GM12878 (cell line): ENCODE measurements around the gene SMU1. TPM values are rescaled to one million over a fixed set of nuclear protein-coding genes. Genes with fewer than 3 reads are reported as not detected.
A peak's percentile ranks its signal among the peaks of the same experiment; 100 is the strongest.

ENCODE experiments used
- ATAC-seq: fragments of 200-7000 bp; cut with Tn5 transposase; 3 replicates; pipeline ENCODE4 v1.9.1; 2020; ENCODE audit warnings: mild to moderate bottlenecking, moderate library complexity
- BruUV-seq: library from RNA; stranded (reverse); fragments of 400-500 nt; replicated peaks from 2 replicates; lab custom pipeline; 2021; lab: Mats Ljungman, UMichigan
- CTCF ChIA-PET: fragments of 300-600 bp; sonication (Branson Sonifier 250); formaldehyde crosslinking; extraction: SDS; loops from one replicate; lab custom pipeline; 2021; ENCODE audit warnings: inconsistent platforms; lab: Yijun Ruan, JAX
- POLR2A ChIA-PET: fragments of 350-600 bp; formaldehyde crosslinking; extraction: SDS; loops from one replicate; lab custom pipeline; 2021; ENCODE audit warnings: inconsistent platforms; lab: Charles Lee
- RAD21 ChIA-PET: fragments of 300-600 bp; sonication (Branson Sonifier 250); formaldehyde crosslinking; loops from one replicate; lab custom pipeline; 2023; ENCODE audit warnings: antibody characterized with exemption; ENCODE audit not compliant: unreplicated experiment; lab: Charles Lee
- SMC1A ChIA-PET: fragments of 300-600 bp; sonication (Branson Sonifier 250); formaldehyde crosslinking; loops from one replicate; lab custom pipeline; 2023; ENCODE audit not compliant: unreplicated experiment, uncharacterized antibody; lab: Charles Lee
- DNase-seq: peaks from one replicate; pipeline ENCODE4 v3.0.0-alpha.2; 2011; ENCODE audit warnings: low read depth, low spot score
- FAIRE-seq: peaks from 3 replicates; lab custom pipeline; 2011; peaks lifted over from hg19 to GRCh38; lab: Jason Lieb, UNC
- H2AFZ ChIP-seq: 2 replicates; pipeline ENCODE4 v1.6.0; 2011; ENCODE audit warnings: low read depth, low read length, control low read depth; ENCODE audit not compliant: control insufficient read depth
- H3K27ac ChIP-seq: 2 replicates; pipeline ENCODE4 v1.5.1; 2011; ENCODE audit warnings: control low read depth; ENCODE audit not compliant: control insufficient read depth, insufficient read depth
- H3K27me3 ChIP-seq, 2 experiments: replicated peaks in 1 of 2; 2 replicates each; pipeline versions ENCODE4 v1.6.0 to v1.6.1; 2011; ENCODE audit warnings: low read length in 1 of 2; ENCODE audit not compliant: control insufficient read depth in 2 of 2, insufficient read depth in 2 of 2
- H3K36me3 ChIP-seq, 2 experiments: 2 replicates each; pipeline ENCODE4 v1.5.1; 2011; ENCODE audit warnings: low read length in 1 of 2; ENCODE audit not compliant: control insufficient read depth in 2 of 2, insufficient read depth in 2 of 2
- H3K4me1 ChIP-seq: 2 replicates; pipeline ENCODE4 v1.6.1; 2011; ENCODE audit warnings: mild to moderate bottlenecking, low read length, moderate library complexity, mixed read lengths; ENCODE audit not compliant: control insufficient read depth, insufficient read depth
- H3K4me2 ChIP-seq: 2 replicates; pipeline ENCODE4 v1.6.0; 2011; ENCODE audit warnings: control low read depth; ENCODE audit not compliant: control insufficient read depth, insufficient read depth
- H3K4me3 ChIP-seq: fragments of 200-600 bp; sonication (generic); 2 replicates; pipeline ENCODE4 v1.5.1; 2016
- H3K79me2 ChIP-seq: 2 replicates; pipeline ENCODE4 v1.6.0; 2011; ENCODE audit warnings: low read length; ENCODE audit not compliant: control insufficient read depth, insufficient read depth
- H3K9ac ChIP-seq: 2 replicates; pipeline ENCODE4 v1.8.0; 2011; ENCODE audit warnings: low read length, control low read depth, mixed read lengths; ENCODE audit not compliant: control insufficient read depth, insufficient read depth
- H3K9me3 ChIP-seq: replicated peaks from 3 replicates; pipeline ENCODE4 v1.5.1; 2011; ENCODE audit warnings: mild to moderate bottlenecking, low read length; ENCODE audit not compliant: control insufficient read depth, insufficient read depth
- H4K20me1 ChIP-seq: 2 replicates; pipeline ENCODE4 v1.6.0; 2011; ENCODE audit not compliant: control insufficient read depth, insufficient read depth
- E2F4 ChIP-seq: IDR thresholded peaks from 2 replicates; pipeline ENCODE4 v1.6.1; 2012; ENCODE audit warnings: low read depth, low read length, improper control_type of control experiment
- EED ChIP-seq: sonication (generic); IDR thresholded peaks from 2 replicates; pipeline ENCODE4 v1.6.1; 2016; ENCODE audit warnings: antibody characterized with exemption, low read depth
- EGR1 ChIP-seq, 2 experiments: IDR thresholded peaks; 1 replicate in 1 of 2; 2 replicates in 1 of 2; pipeline ENCODE4 v1.6.1; 2011 to 2012; ENCODE audit warnings: low read depth in 2 of 2, low read length in 2 of 2, borderline replicate concordance in 1 of 2, mild to moderate bottlenecking in 1 of 2, moderate library complexity in 1 of 2
- KLF5 ChIP-seq: fragments of 450-650 bp; IDR thresholded peaks from 2 replicates; pipeline ENCODE4 v1.6.1; 2014; ENCODE audit warnings: mild to moderate bottlenecking; ENCODE audit not compliant: partially characterized antibody
- MAX ChIP-seq: IDR thresholded peaks from 2 replicates; pipeline ENCODE4 v1.6.1; 2012; ENCODE audit warnings: low read depth, low read length, improper control_type of control experiment
- MLLT1 ChIP-seq: fragments of 450-650 bp; IDR thresholded peaks from 2 replicates; pipeline ENCODE4 v1.6.1; 2016; ENCODE audit warnings: mild to moderate bottlenecking
- NRF1 ChIP-seq: conservative IDR thresholded peaks from 2 replicates; pipeline ENCODE4 v1.6.1; 2011; ENCODE audit warnings: mild to moderate bottlenecking, low read depth, low read length, improper control_type of control experiment
- RELB ChIP-seq: fragments of 450-650 bp; IDR thresholded peaks from 2 replicates; pipeline ENCODE4 v1.6.1; 2017; ENCODE audit warnings: low read depth, mild to moderate bottlenecking, moderate library complexity
- RUNX3 ChIP-seq: IDR thresholded peaks from 2 replicates; pipeline ENCODE4 v1.6.1; 2012; ENCODE audit warnings: low read length, inconsistent platforms
- STAT3 ChIP-seq: IDR thresholded peaks from 2 replicates; pipeline ENCODE4 v1.6.1; 2011; ENCODE audit warnings: low read depth, low read length, improper control_type of control experiment
- ZNF687 ChIP-seq: fragments of 450-650 bp; IDR thresholded peaks from 2 replicates; pipeline ENCODE4 v1.6.1; 2017; ENCODE audit warnings: mild to moderate bottlenecking, moderate library complexity
- ZZZ3 ChIP-seq: IDR thresholded peaks from 2 replicates; pipeline ENCODE4 v1.6.1; 2011; ENCODE audit warnings: low read depth; ENCODE audit not compliant: control insufficient read depth, insufficient read length
- WGBS: methylation state at CpG from one replicate; pipeline ENCODE4 v1.1.6; 2016; ENCODE audit warnings: low lambda C conversion rate; ENCODE audit not compliant: insufficient replicate concordance, insufficient coverage; ENCODE audit errors: missing lambda C conversion rate; 5-methylcytosine and 5-hydroxymethylcytosine counted together
- in situ Hi-C: fragments of 300-500 bp; cut with MboI; formaldehyde crosslinking; loops from 9 replicates; pipeline ENCODE4 v1.14.3; 2018; ENCODE audit warnings: mixed read lengths
- intact Hi-C: fragments of 100-400 bp; cut with micrococcal nuclease; formaldehyde crosslinking; loops from one replicate; pipeline ENCODE4 v1.14.2; 2022; ENCODE audit not compliant: unreplicated experiment
- polyA plus RNA-seq, 11 experiments: library from polyadenylated mRNA; depleted of rRNA in 4 of 11; unstranded in 6 of 11; stranded (reverse) in 5 of 11; fragments of >200 nt; fragmentation: Nextera tagmentation in 4 of 11; fragmentation: Illumina TruSeq in 1 of 11; extraction: Ambion mirVana in 4 of 11; extraction: Trizol in 1 of 11; gene quantifications; 1 replicate in 1 of 11; 2 replicates in 10 of 11; pipeline versions ENCODE4 v1.2.1 to v1.2.3, GENCODE V29; 2011 to 2016; ENCODE audit warnings: inconsistent platforms in 2 of 11, missing spikeins in 2 of 11, low read depth in 1 of 11
- total RNA-seq, 4 experiments: library from RNA; depleted of rRNA in 3 of 4; stranded (reverse); fragments of >200 nt in 3 of 4; fragmentation: Illumina TruSeq in 1 of 4; extraction: Trizol in 1 of 4; gene quantifications; 2 replicates each; pipeline versions ENCODE4 v1.2.1 to v1.2.3, GENCODE V29; 2013 to 2021

The SMU1 gene
- total and polyA plus RNA-seq, 10 of the 15 experiments (the other 5 are each of a cell fraction or from before 2014, with no cell fraction given) = 18.5 to 34.6 (median 20.9) TPM

GRCh38 chr9:33025572-33026342 lies 50.7 kb downstream of the SMU1 start:
- FAIRE-seq (no peak), DNase-seq (no peak), ATAC-seq (peak; percentile 70)
- peaks cover 86% of the 10 kb centered on the region for H3K79me2 ChIP-seq
- intact Hi-C loops = loop anchor here (1.0 to 5.0 kb wide), 4 partner anchors 24 to 199 kb away; partner anchors contain the start of genes APTX, B4GALT1 and SMU1
- H3K4me3 ChIP-seq = peak overlapping the region; percentile 75
- no peaks in the 10 kb centered on the region for H3K9me3 ChIP-seq
- H3K36me3 ChIP-seq = peaks cover 2 to 19% of the 10 kb centered on the region in 2 experiments
- ChIA-PET RAD21 (interaction anchor here (0.9 to 4.0 kb wide), 7 partner anchors 8 to 475 kb away, joined by 4 to 15 read pairs (median 4); partner anchors contain the start of genes B4GALT1 and NFX1), CTCF (interaction anchor here (0.5 to 2.8 kb wide), 7 partner anchors 25 to 261 kb away, joined by 3 to 8 read pairs (median 3); partner anchors contain the start of gene APTX), SMC1A (interaction anchor here (1.0 to 4.2 kb wide), 11 partner anchors 9 to 200 kb away, joined by 3 to 24 read pairs (median 3); no protein-coding TSS in a partner anchor), POLR2A (interaction anchor here (0.6 to 6.4 kb wide), 17 partner anchors 9 to 500 kb away, joined by 3 to 46 read pairs (median 6); partner anchors contain the start of genes APTX, B4GALT1, NFX1 and RIGI)
- peaks cover 10% of the 10 kb centered on the region for H3K4me1 ChIP-seq
- H4K20me1 ChIP-seq = peaks cover 5% of the 10 kb centered on the region
- no TSS peak for BruUV-seq
- peak overlapping the region; percentile 97 for H3K27ac ChIP-seq
- H3K4me2 ChIP-seq = peak overlapping the region; percentile 72
- H2AFZ ChIP-seq = peak overlapping the region; percentile 66
- no peaks in the 10 kb centered on the region for H3K27me3 ChIP-seq
- in situ Hi-C loops = no loop called here
- 1% methylated on average over 18 of the region's 36 CpGs for WGBS
- H3K9ac ChIP-seq = peak overlapping the region; percentile 99
- TF ChIP-seq MAX (no peak), STAT3 (no peak), MLLT1 (peak; percentile 16; the same call in 1 of the 2 replicates), NRF1 (peak; percentile 38; the same call in 1 of the 2 replicates), ZNF687 (peak; percentile 20; the same call in 1 of the 2 replicates), KLF5 (no peak), EED (0 out of 2 replicates have a peak, but pooled peaks have one; percentile 42), ZZZ3 (no peak), RUNX3 (peak; percentile 57), RELB (peak; percentile 45; the same call in 1 of the 2 replicates), E2F4 (no peak), EGR1 (IDR thresholded peaks at IDR 0.05; ENCODE audit: borderline replicate concordance in 1 of 2, low read depth in 2 of 2, low read length in 2 of 2) (peak in 1 of 2 experiments; percentile 31; a peak in 1 of 3 replicates)
